KBM-7 (cell line): ENCODE results near the gene TMEM115.
"Not testable (repeated sequence)": the region's sequence is repeated elsewhere in the genome, so short reads cannot be mapped to it uniquely, and the experiment has no call there.

ENCODE experiments used
- DNase-seq: peaks from one replicate; pipeline ENCODE4 v3.0.0-alpha.2; 2015
- in situ Hi-C: fragments of 300-500 bp; cut with MboI; formaldehyde crosslinking; loops from 2 replicates; pipeline ENCODE4 v1.14.3; 2020; ENCODE audit warnings: low sequenced_read_pairs, low pct_unique_long_range_greater_than_20kb, mixed read lengths

Gene TMEM115

GRCh38 chr3:50322386-50323091, 36.8 kb downstream of the TMEM115 start, which contains the start of gene HYAL2:
HYAL2 (minus strand) TSS chr3:50322745; CDS start chr3:50320489, 2,256 bp downstream.
- no peak for DNase-seq
- in situ Hi-C loops: no loop called here

GRCh38 chr3:50322115-50322385, 37.3 kb downstream of the TMEM115 start:
- no peak for DNase-seq
- in situ Hi-C loops: no loop called here

GRCh38 chr3:50321336-50322114, 37.8 kb downstream of the TMEM115 start:
- DNase-seq: peak; percentile 89
- in situ Hi-C loops: no loop called here

- in situ Hi-C loops: no loop called here
- peak; percentile 69 for DNase-seq
Observed at GRCh38 chr3:50320853-50321335, 38.4 kb downstream of the TMEM115 start.

GRCh38 chr3:50319894-50320625, 39.3 kb downstream of the TMEM115 start:
- in situ Hi-C loops: no loop called here
- DNase-seq: no peak

GRCh38 chr3:50319181-50319893, 40.0 kb downstream of the TMEM115 start:
- DNase-seq: no peak
- in situ Hi-C loops: no loop called here

GRCh38 chr3:50318615-50319014, 40.7 kb downstream of the TMEM115 start:
- no peak for DNase-seq
- in situ Hi-C loops: no loop called here

- in situ Hi-C loops: no loop called here
- no peak for DNase-seq
Observed at GRCh38 chr3:50318163-50318562, 41.2 kb downstream of the TMEM115 start.

- no peak for DNase-seq
Observed at GRCh38 chr3:50317300-50317699, 42.0 kb downstream of the TMEM115 start.

GRCh38 chr3:50316657-50317242, 42.6 kb downstream of the TMEM115 start:
- DNase-seq: no peak
- in situ Hi-C loops: no loop called here

More at GRCh38 chr3:50317300-50317699, 42.0 kb downstream of the TMEM115 start:
- in situ Hi-C loops: no loop called here

- in situ Hi-C loops: no loop called here
Observed at GRCh38 chr3:50314816-50315215, 44.5 kb downstream of the TMEM115 start.

GRCh38 chr3:50314342-50314741, 45.0 kb downstream of the TMEM115 start:
- in situ Hi-C loops: no loop called here
- DNase-seq: no peak

More at GRCh38 chr3:50314816-50315215, 44.5 kb downstream of the TMEM115 start:
- DNase-seq: no peak

- DNase-seq, in situ Hi-C loops: not testable (repeated sequence)
Observed at GRCh38 chr3:50312041-50312440, 47.3 kb downstream of the TMEM115 start.
